Endothelial cell of umbilical vein (primary cell): Measurements from ENCODE around the gene PRRG2. TPM values are rescaled to one million over a fixed set of nuclear protein-coding genes. Genes with fewer than 3 reads are reported as not detected.

Experiments used
- BruUV-seq: library from RNA; stranded (reverse); fragments of 400-500 nt; replicated peaks from 2 replicates; lab custom pipeline; 2021; lab: Mats Ljungman, UMichigan
- CTCF ChIA-PET: fragments of 300-600, 350-600 bp; sonication (Branson Sonifier 250); formaldehyde crosslinking; loops from one replicate; lab custom pipeline; 2021; ENCODE audit warnings: antibody characterized with exemption, inconsistent platforms; lab: Charles Lee
- POLR2A ChIA-PET: fragments of 300-600, 350-600 bp; sonication (Branson Sonifier 250); formaldehyde crosslinking; loops from one replicate; lab custom pipeline; 2021; ENCODE audit warnings: antibody characterized with exemption, inconsistent platforms; lab: Charles Lee
- DNase-seq: peaks from one replicate; pipeline ENCODE4 v3.0.0-alpha.2; 2011; ENCODE audit warnings: low read depth, low spot score
- FAIRE-seq: peaks from 2 replicates; lab custom pipeline; 2011; peaks lifted over from hg19 to GRCh38; lab: Jason Lieb, UNC
- H2AFZ ChIP-seq: 2 replicates; pipeline ENCODE4 v1.6.0; 2012; ENCODE audit warnings: low read depth, low read length, control low read depth, inconsistent platforms
- H3K27ac ChIP-seq: 2 replicates; pipeline ENCODE4 v1.5.1; 2011; ENCODE audit warnings: low read depth, mild to moderate bottlenecking, control low read depth, low read length, moderate library complexity; ENCODE audit not compliant: insufficient read depth
- H3K27me3 ChIP-seq, 2 experiments: 2 replicates each; pipeline versions ENCODE4 v1.6.0 to v1.6.1; 2011; ENCODE audit warnings: low read length in 2 of 2, mixed read lengths in 1 of 2; ENCODE audit not compliant: control insufficient read depth in 2 of 2, insufficient read depth in 2 of 2
- H3K36me3 ChIP-seq, 2 experiments: 2 replicates in 1 of 2; 3 replicates in 1 of 2; pipeline ENCODE4 v1.5.1; 2011; ENCODE audit warnings: low read length in 2 of 2, mild to moderate bottlenecking in 1 of 2, moderate library complexity in 1 of 2; ENCODE audit not compliant: control insufficient read depth in 2 of 2, insufficient read depth in 2 of 2; ENCODE audit errors: extremely low read depth in 1 of 2
- H3K4me1 ChIP-seq: 3 replicates; pipeline ENCODE4 v1.5.1; 2011; ENCODE audit warnings: mild to moderate bottlenecking, low read length; ENCODE audit not compliant: control insufficient read depth, insufficient read depth; ENCODE audit errors: extremely low read depth
- H3K4me2 ChIP-seq: 2 replicates; pipeline ENCODE4 v1.6.1; 2011; ENCODE audit warnings: low read length, control low read depth, mixed read lengths; ENCODE audit not compliant: insufficient read depth
- H3K4me3 ChIP-seq, 3 experiments: fragments of 200-600 bp in 1 of 3; sonication (generic), shearing (Covaris generic) in 1 of 3; replicated peaks in 1 of 3; 2 replicates each; pipeline ENCODE4 v1.5.1; 2011 to 2016; ENCODE audit warnings: control low read depth in 3 of 3, low read length in 3 of 3, mild to moderate bottlenecking in 2 of 3, inconsistent platforms in 1 of 3, low read depth in 1 of 3, moderate library complexity in 1 of 3; ENCODE audit not compliant: insufficient read depth in 1 of 3
- H3K79me2 ChIP-seq: 2 replicates; pipeline ENCODE4 v1.6.0; 2012; ENCODE audit warnings: low read length, inconsistent platforms; ENCODE audit not compliant: control insufficient read depth, insufficient read depth
- H3K9ac ChIP-seq: replicated peaks from 2 replicates; pipeline ENCODE3; 2011; ENCODE audit warnings: low read length, control low read depth; ENCODE audit not compliant: insufficient read depth; ENCODE audit errors: extremely low read depth
- H3K9me1 ChIP-seq: replicated peaks from 3 replicates; pipeline ENCODE4 v1.6.0; 2011; ENCODE audit warnings: mild to moderate bottlenecking, low read length; ENCODE audit not compliant: control insufficient read depth, insufficient read depth; ENCODE audit errors: extremely low read depth
- H3K9me3 ChIP-seq: replicated peaks from 2 replicates; pipeline ENCODE4 v1.5.1; 2012; ENCODE audit warnings: low read length, inconsistent platforms; ENCODE audit not compliant: control insufficient read depth, insufficient read depth
- H4K20me1 ChIP-seq: replicated peaks from 2 replicates; pipeline ENCODE3; 2011; ENCODE audit warnings: mild to moderate bottlenecking, low read length; ENCODE audit not compliant: control insufficient read depth, insufficient read depth; ENCODE audit errors: extremely low read depth
- EZH2 ChIP-seq: IDR thresholded peaks from 2 replicates; pipeline ENCODE4 v1.6.1; 2012; ENCODE audit warnings: borderline replicate concordance, low read depth, mild to moderate bottlenecking, moderate library complexity, low read length, inconsistent platforms; ENCODE audit not compliant: severe bottlenecking
- FOS ChIP-seq: IDR thresholded peaks from 2 replicates; pipeline ENCODE4 v1.6.1; 2011; ENCODE audit warnings: mild to moderate bottlenecking, low read length, moderate library complexity, borderline replicate concordance; ENCODE audit not compliant: insufficient read depth
- GATA2 ChIP-seq: IDR thresholded peaks from 2 replicates; pipeline ENCODE4 v1.7.0; 2011; ENCODE audit warnings: low read depth, mild to moderate bottlenecking, moderate library complexity, mixed read lengths, low read length; ENCODE audit not compliant: insufficient read length, insufficient read depth
- JUN ChIP-seq: IDR thresholded peaks from 2 replicates; pipeline ENCODE4 v1.6.1; 2011; ENCODE audit warnings: borderline replicate concordance, low read depth; ENCODE audit not compliant: insufficient read length, insufficient read depth
- MYC ChIP-seq: IDR thresholded peaks from one replicate; pipeline ENCODE4 v1.6.1; 2011; ENCODE audit warnings: mild to moderate bottlenecking, low read depth, low read length
- POLR2A ChIP-seq: IDR thresholded peaks from 2 replicates; pipeline ENCODE4 v1.6.1; 2012; ENCODE audit warnings: low read depth, mild to moderate bottlenecking, control low read depth, low read length
- POLR2AphosphoS5 ChIP-seq: IDR thresholded peaks from 2 replicates; pipeline ENCODE4 v1.6.1; 2012; ENCODE audit warnings: low read depth, mild to moderate bottlenecking, control low read depth, low read length, moderate library complexity; ENCODE audit not compliant: insufficient read depth
- dilution Hi-C: fragments of 300-500 bp; cut with MboI; formaldehyde crosslinking; loops from one replicate; pipeline ENCODE4 v1.15.0; 2019; ENCODE audit warnings: low sequenced_read_pairs; ENCODE audit not compliant: extremely low pct_ligation_motif_present
- intact Hi-C: fragments of 100-400 bp; cut with micrococcal nuclease; formaldehyde crosslinking; loops from one replicate; pipeline ENCODE4 v1.10.0; 2022
- polyA plus RNA-seq, 4 experiments: library from polyadenylated mRNA; depleted of rRNA in 3 of 4; stranded (reverse) in 3 of 4; unstranded in 1 of 4; fragments of >200 nt; gene quantifications; 2 replicates each; pipeline versions ENCODE4 v1.2.1 to v1.2.3, GENCODE V29; 2011 to 2012; ENCODE audit warnings: missing spikeins in 1 of 4
- total RNA-seq: library from RNA; stranded (reverse); gene quantifications from 2 replicates; pipeline ENCODE4 v1.2.3, GENCODE V29; 2021
- TF ChIP-seq, protein P1 (sequence below), 2 donors: IDR thresholded peaks; 1 replicate in 1 of 2; 2 replicates in 1 of 2; pipeline ENCODE4 v1.5.1; 2011; ENCODE audit warnings: low read length in 2 of 2, mild to moderate bottlenecking in 2 of 2, moderate library complexity in 2 of 2, control low read depth in 1 of 2, inconsistent platforms in 1 of 2, low read depth in 1 of 2; ENCODE audit not compliant: insufficient read depth in 1 of 2; ENCODE audit errors: extremely low read depth in 1 of 2

Gene PRRG2
- total and polyA plus RNA-seq, 2 donors (not counting 3 experiments of a cell fraction or from before 2014, with no cell fraction given): 2.6 to 2.9 TPM

DNA sequence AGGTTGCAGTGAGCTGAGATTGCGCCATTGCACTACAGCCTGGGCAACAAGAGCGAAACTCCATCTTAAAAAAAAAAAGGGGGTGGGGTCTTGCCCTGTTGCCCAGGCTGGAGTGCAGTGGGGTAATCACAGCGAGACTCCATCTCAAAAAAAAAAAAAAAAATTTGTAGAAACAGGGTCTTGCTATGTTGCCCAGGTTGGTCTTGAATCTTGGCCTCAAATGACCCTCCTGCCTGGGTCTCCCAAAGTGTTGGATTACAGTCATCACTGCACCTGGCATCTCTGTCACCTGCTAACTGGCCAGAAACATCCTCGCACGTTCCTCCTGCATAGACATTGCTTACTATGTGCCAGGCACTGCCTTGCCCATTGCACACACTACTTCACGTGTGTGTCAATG is 39.2 kb upstream of the PRRG2 start:
- no peaks in the 10 kb centered on the region for H4K20me1 ChIP-seq
- dilution Hi-C loops (no loop called here), intact Hi-C loops (no loop called here)
- no TSS peak for BruUV-seq
- no peak overlapping the region for H3K4me3 ChIP-seq
- no peaks in the 10 kb centered on the region for H3K9me3 ChIP-seq
- H3K4me1 ChIP-seq: peaks cover 2% of the 10 kb centered on the region
- no peak overlapping the region for H3K9ac ChIP-seq
- no peak overlapping the region for H3K27ac ChIP-seq
- H3K27me3 ChIP-seq: no peaks in the 10 kb centered on the region
- H2AFZ ChIP-seq: no peak overlapping the region
- FAIRE-seq (no peak), DNase-seq (no peak)
- peaks cover 8 to 14% of the 10 kb centered on the region in 2 experiments for H3K36me3 ChIP-seq
- H3K9me1 ChIP-seq: no peaks in the 10 kb centered on the region
- H3K79me2 ChIP-seq: no peaks in the 10 kb centered on the region
- TF ChIP-seq POLR2AphosphoS5: no peak
- H3K4me2 ChIP-seq: no peak overlapping the region
- ChIA-PET POLR2A (no interaction called here), CTCF (interaction anchor here (1.8 kb wide), 1 partner anchor 28 kb away, joined by 6 read pairs; no protein-coding TSS in a partner anchor)

DNA sequence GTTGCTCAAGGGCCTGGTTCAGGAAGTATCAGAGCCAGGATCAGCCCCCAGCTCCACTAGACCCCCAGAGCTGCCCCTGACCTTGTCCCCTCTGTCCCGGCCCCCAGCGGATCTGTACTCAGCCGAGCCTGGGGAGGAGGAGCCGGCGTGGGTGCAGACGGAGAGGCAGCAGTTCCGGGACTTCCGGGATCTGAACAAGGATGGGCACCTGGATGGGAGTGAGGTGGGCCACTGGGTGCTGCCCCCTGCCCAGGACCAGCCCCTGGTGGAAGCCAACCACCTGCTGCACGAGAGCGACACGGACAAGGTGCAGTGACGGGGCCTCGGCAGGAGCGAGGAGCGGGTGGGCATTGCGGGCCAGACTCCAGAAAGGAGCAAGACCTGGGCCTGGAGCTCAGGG is 38.7 kb upstream of the PRRG2 start:
- H3K4me3 ChIP-seq: no peak overlapping the region
- FAIRE-seq (no peak), DNase-seq (no peak)
- no peaks in the 10 kb centered on the region for H3K9me3 ChIP-seq
- ChIA-PET CTCF (interaction anchor here (1.8 kb wide), 1 partner anchor 28 kb away, joined by 6 read pairs; no protein-coding TSS in a partner anchor), POLR2A (no interaction called here)
- H3K27ac ChIP-seq: no peak overlapping the region
- no TSS peak for BruUV-seq
- intact Hi-C loops (no loop called here), dilution Hi-C loops (no loop called here)
- no peaks in the 10 kb centered on the region for H3K27me3 ChIP-seq
- H3K79me2 ChIP-seq: no peaks in the 10 kb centered on the region
- peaks cover 2% of the 10 kb centered on the region for H3K4me1 ChIP-seq
- peaks cover 8 to 10% of the 10 kb centered on the region in 2 experiments for H3K36me3 ChIP-seq
- TF ChIP-seq EZH2 (no peak), GATA2 (no peak), FOS (no peak), POLR2A (no peak), MYC (no peak), JUN (no peak)
- TF ChIP-seq, protein P1, sequence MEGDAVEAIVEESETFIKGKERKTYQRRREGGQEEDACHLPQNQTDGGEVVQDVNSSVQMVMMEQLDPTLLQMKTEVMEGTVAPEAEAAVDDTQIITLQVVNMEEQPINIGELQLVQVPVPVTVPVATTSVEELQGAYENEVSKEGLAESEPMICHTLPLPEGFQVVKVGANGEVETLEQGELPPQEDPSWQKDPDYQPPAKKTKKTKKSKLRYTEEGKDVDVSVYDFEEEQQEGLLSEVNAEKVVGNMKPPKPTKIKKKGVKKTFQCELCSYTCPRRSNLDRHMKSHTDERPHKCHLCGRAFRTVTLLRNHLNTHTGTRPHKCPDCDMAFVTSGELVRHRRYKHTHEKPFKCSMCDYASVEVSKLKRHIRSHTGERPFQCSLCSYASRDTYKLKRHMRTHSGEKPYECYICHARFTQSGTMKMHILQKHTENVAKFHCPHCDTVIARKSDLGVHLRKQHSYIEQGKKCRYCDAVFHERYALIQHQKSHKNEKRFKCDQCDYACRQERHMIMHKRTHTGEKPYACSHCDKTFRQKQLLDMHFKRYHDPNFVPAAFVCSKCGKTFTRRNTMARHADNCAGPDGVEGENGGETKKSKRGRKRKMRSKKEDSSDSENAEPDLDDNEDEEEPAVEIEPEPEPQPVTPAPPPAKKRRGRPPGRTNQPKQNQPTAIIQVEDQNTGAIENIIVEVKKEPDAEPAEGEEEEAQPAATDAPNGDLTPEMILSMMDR (IDR thresholded peaks at IDR 0.05; ENCODE audit: extremely low read depth in 1 of 2, insufficient read depth in 1 of 2, low read depth in 1 of 2, low read length in 2 of 2): no peak
- no peak overlapping the region for H3K4me2 ChIP-seq
- H3K9ac ChIP-seq: no peak overlapping the region
- H3K9me1 ChIP-seq: no peaks in the 10 kb centered on the region
- no peak overlapping the region for H2AFZ ChIP-seq
- no peaks in the 10 kb centered on the region for H4K20me1 ChIP-seq
